Ishikawa (cell line): Measurements from ENCODE around the gene ELL2.

Source experiments
- CEBPB ChIP-seq: IDR thresholded peaks from 2 replicates; pipeline ENCODE4 v1.6.1; 2012
- CREB1 ChIP-seq: IDR thresholded peaks from 2 replicates; pipeline ENCODE4 v1.6.1; 2012; ENCODE audit warnings: low read depth
- EGR1 ChIP-seq: IDR thresholded peaks from 2 replicates; pipeline ENCODE4 v1.6.1; 2012
- EP300 ChIP-seq: IDR thresholded peaks from 2 replicates; pipeline ENCODE4 v1.6.1; 2012; ENCODE audit warnings: borderline replicate concordance
- FOXM1 ChIP-seq: IDR thresholded peaks from 2 replicates; pipeline ENCODE4 v1.6.1; 2012; ENCODE audit warnings: low read depth, borderline replicate concordance
- MAX ChIP-seq: IDR thresholded peaks from 2 replicates; pipeline ENCODE4 v1.6.1; 2012
- NFIC ChIP-seq: IDR thresholded peaks from 2 replicates; pipeline ENCODE4 v1.6.1; 2012
- RAD21 ChIP-seq: IDR thresholded peaks from 2 replicates; pipeline ENCODE4 v1.6.1; 2012; ENCODE audit warnings: low read depth
- REST ChIP-seq: IDR thresholded peaks from 2 replicates; pipeline ENCODE4 v1.6.1; 2012; ENCODE audit warnings: low read depth, mild to moderate bottlenecking
- TAF1 ChIP-seq: IDR thresholded peaks from 2 replicates; pipeline ENCODE4 v1.6.1; 2012; ENCODE audit warnings: low read depth, mild to moderate bottlenecking
- TCF12 ChIP-seq: IDR thresholded peaks from 2 replicates; pipeline ENCODE4 v1.6.1; 2012; ENCODE audit warnings: low read depth
- TEAD4 ChIP-seq: IDR thresholded peaks from 2 replicates; pipeline ENCODE4 v1.6.1; 2012
- USF1 ChIP-seq: IDR thresholded peaks from 2 replicates; pipeline ENCODE4 v1.6.1; 2012
- YY1 ChIP-seq: IDR thresholded peaks from 2 replicates; pipeline ENCODE4 v1.6.1; 2012; ENCODE audit warnings: low read depth
- ZBTB7A ChIP-seq: IDR thresholded peaks from 2 replicates; pipeline ENCODE4 v1.6.1; 2012; ENCODE audit warnings: low read depth

The ELL2 gene

GRCh38 chr5:95989283-95990048 lies 27.8 kb upstream of the ELL2 start:
- no peak for TF ChIP-seq NFIC
- TF ChIP-seq EP300, result no peak
- no peak for TF ChIP-seq REST
- no peak for TF ChIP-seq ZBTB7A
- TF ChIP-seq RAD21, result no peak
- no peak for TF ChIP-seq EGR1
- no peak for TF ChIP-seq YY1
- no peak for TF ChIP-seq FOXM1
- TF ChIP-seq TCF12, result no peak
- no peak for TF ChIP-seq USF1
- TF ChIP-seq TEAD4, result no peak
- TF ChIP-seq MAX, result no peak
- no peak for TF ChIP-seq CREB1
- TF ChIP-seq CEBPB, result no peak

- TF ChIP-seq ZBTB7A, result no peak
- TF ChIP-seq REST, result no peak
- TF ChIP-seq TAF1, result no peak
- TF ChIP-seq TEAD4, result no peak
- no peak for TF ChIP-seq EGR1
- no peak for TF ChIP-seq FOXM1
- TF ChIP-seq RAD21, result no peak
- TF ChIP-seq NFIC, result no peak
- no peak for TF ChIP-seq YY1
- no peak for TF ChIP-seq CEBPB
- no peak for TF ChIP-seq MAX
- no peak for TF ChIP-seq CREB1
- no peak for TF ChIP-seq EP300
- no peak for TF ChIP-seq TCF12
- no peak for TF ChIP-seq USF1
Observed at GRCh38 chr5:95988877-95989276, 27.2 kb upstream of the ELL2 start.

- TF ChIP-seq ZBTB7A, result no peak
- no peak for TF ChIP-seq TAF1
- TF ChIP-seq USF1, result no peak
- TF ChIP-seq MAX, result no peak
- TF ChIP-seq TEAD4, result no peak
- no peak for TF ChIP-seq EGR1
- TF ChIP-seq RAD21, result no peak
- TF ChIP-seq CREB1, result no peak
- no peak for TF ChIP-seq FOXM1
- no peak for TF ChIP-seq TCF12
Observed at GRCh38 chr5:95988094-95988493, 26.4 kb upstream of the ELL2 start.

- TF ChIP-seq TEAD4 (no peak), USF1 (no peak), FOXM1 (no peak), RAD21 (no peak), CEBPB (no peak), TCF12 (no peak), TAF1 (no peak), REST (no peak), ZBTB7A (no peak), EP300 (no peak), MAX (no peak), CREB1 (no peak), EGR1 (no peak), NFIC (no peak), YY1 (no peak)
Observed at GRCh38 chr5:95986937-95987520, 25.4 kb upstream of the ELL2 start.
